Activated CD4-positive, alpha-beta T cell treated with anti-CD3 and anti-CD28 coated beads, Interleukin-2, amount 10 ng/mL, durations not matched to agents 24 days and 14 days (primary cell): ENCODE measurements around the gene GPR183. TPM values are rescaled to one million over a fixed set of nuclear protein-coding genes. Genes with fewer than 3 reads are reported as not detected.
A peak's percentile ranks its signal among the peaks of the same experiment; 100 is the strongest.
"Not testable (repeated sequence)": the region's sequence is repeated elsewhere in the genome, so short reads cannot be mapped to it uniquely, and the experiment has no call there.

ENCODE experiments used
- DNase-seq: peaks from one replicate; pipeline ENCODE4 v3.0.0; 2022
- H3K27ac Mint-ChIP-seq: one replicate; pipeline ENCODE4 v1.8.0; 2022; ENCODE audit warnings: mild to moderate bottlenecking, mixed read lengths
- H3K27me3 Mint-ChIP-seq: one replicate; pipeline ENCODE4 v1.8.0; 2022; ENCODE audit warnings: mixed read lengths
- H3K36me3 Mint-ChIP-seq: one replicate; pipeline ENCODE4 v1.8.0; 2022; ENCODE audit warnings: low read depth, mild to moderate bottlenecking, mixed read lengths
- H3K4me1 Mint-ChIP-seq: one replicate; pipeline ENCODE4 v1.8.0; 2021; ENCODE audit warnings: mixed read lengths
- H3K4me3 Mint-ChIP-seq: one replicate; pipeline ENCODE4 v1.8.0; 2022; ENCODE audit warnings: mild to moderate bottlenecking, moderate library complexity, mixed read lengths
- H3K9me3 Mint-ChIP-seq: one replicate; pipeline ENCODE4 v1.8.0; 2021; ENCODE audit warnings: mixed read lengths
- intact Hi-C: fragments of 100-400 bp; cut with micrococcal nuclease; formaldehyde crosslinking; loops from one replicate; pipeline ENCODE4 v1.15.1; 2023
- total RNA-seq: library from RNA; stranded (reverse); gene quantifications from 2 replicates; pipeline ENCODE4 v1.2.3, GENCODE V29; 2022

GPR183 gene
- total RNA-seq, 1 donor from 2014 or later = 36.8 TPM

GRCh38 chr13:99263126-99263785 lies 43.9 kb downstream of the GPR183 start:
- Mint-ChIP-seq H3K36me3 (peaks cover 18% of the 10 kb centered on the region), H3K9me3 (no peaks in the 10 kb centered on the region), H3K4me1 (peaks cover 49% of the 10 kb centered on the region), H3K4me3 (no peak overlapping the region), H3K27me3 (no peaks in the 10 kb centered on the region), H3K27ac (peak overlapping the region; percentile 2)
- DNase-seq = no peak
- intact Hi-C loops = loop anchor here (10.0 kb wide), 1 partner anchor 388 kb away; no protein-coding TSS in a partner anchor

GRCh38 chr13:99261059-99261458 lies 46.1 kb downstream of the GPR183 start:
- DNase-seq = no peak
- Mint-ChIP-seq H3K27ac (no peak overlapping the region), H3K9me3 (no peaks in the 10 kb centered on the region), H3K4me3 (no peak overlapping the region), H3K4me1 (peaks cover 55% of the 10 kb centered on the region), H3K27me3 (no peaks in the 10 kb centered on the region), H3K36me3 (peaks cover 24% of the 10 kb centered on the region)
- intact Hi-C loops = loop anchor here (10.0 kb wide), 1 partner anchor 386 kb away; no protein-coding TSS in a partner anchor

- H3K27ac Mint-ChIP-seq = peak overlapping the region; percentile 65
- H3K9me3 Mint-ChIP-seq = no peaks in the 10 kb centered on the region
- H3K36me3 Mint-ChIP-seq = peaks cover 26% of the 10 kb centered on the region
- H3K4me1 Mint-ChIP-seq = peaks cover 54% of the 10 kb centered on the region
- intact Hi-C loops = loop anchor here (10.0 kb wide), 1 partner anchor 385 kb away; no protein-coding TSS in a partner anchor
- H3K27me3 Mint-ChIP-seq = no peaks in the 10 kb centered on the region
- DNase-seq = no peak
- H3K4me3 Mint-ChIP-seq = peak overlapping the region; percentile 36
Observed at GRCh38 chr13:99260216-99260615, 47.0 kb downstream of the GPR183 start.

GRCh38 chr13:99258946-99259345 lies 48.3 kb downstream of the GPR183 start:
- Mint-ChIP-seq H3K27ac (peak overlapping the region; percentile 83), H3K4me1 (peaks cover 53% of the 10 kb centered on the region), H3K36me3 (peaks cover 36% of the 10 kb centered on the region), H3K9me3 (no peaks in the 10 kb centered on the region), H3K27me3 (no peaks in the 10 kb centered on the region), H3K4me3 (peak overlapping the region; percentile 92)
- peak; percentile 76 for DNase-seq
- intact Hi-C loops = loop anchor here (1.0 to 5.0 kb wide), 9 partner anchors 8 to 238 kb away; no protein-coding TSS in a partner anchor

GRCh38 chr13:99258210-99258860 lies 48.9 kb downstream of the GPR183 start, which contains the start of gene GPR18:
Gene GPR18 (minus strand): TSS chr13:99258379. CDS start chr13:99255872, 2,507 bp downstream.
- Mint-ChIP-seq H3K4me1 (peaks cover 51% of the 10 kb centered on the region), H3K4me3 (peak within 1 kb of the TSS; percentile 92), H3K27me3 (no peaks in the 10 kb centered on the region), H3K27ac (peak within 1 kb of the TSS; percentile 96), H3K9me3 (no peaks in the 10 kb centered on the region), H3K36me3 (peaks cover 38% of the 10 kb centered on the region)
- DNase-seq = peak; percentile 80
- intact Hi-C loops = loop anchor here (1.0 to 5.0 kb wide), 8 partner anchors 20 to 239 kb away; no protein-coding TSS in a partner anchor

GRCh38 chr13:99257291-99257690 lies 49.9 kb downstream of the GPR183 start:
- intact Hi-C loops = loop anchor here (2.0 to 5.0 kb wide), 3 partner anchors 28 to 240 kb away; no protein-coding TSS in a partner anchor

GRCh38 chr13:99256709-99257108 lies 50.5 kb downstream of the GPR183 start:
- H3K36me3 Mint-ChIP-seq = peaks cover 43% of the 10 kb centered on the region
- DNase-seq = no peak
- intact Hi-C loops = loop anchor here (2.0 to 5.0 kb wide), 3 partner anchors 28 to 241 kb away; no protein-coding TSS in a partner anchor

More at GRCh38 chr13:99257291-99257690, 49.9 kb downstream of the GPR183 start:
- H3K4me1 Mint-ChIP-seq = peaks cover 49% of the 10 kb centered on the region
- no peaks in the 10 kb centered on the region for H3K27me3 Mint-ChIP-seq
- peak overlapping the region; percentile 31 for H3K27ac Mint-ChIP-seq
- peaks cover 37% of the 10 kb centered on the region for H3K36me3 Mint-ChIP-seq
- H3K4me3 Mint-ChIP-seq = peak overlapping the region; percentile 77
- H3K9me3 Mint-ChIP-seq = no peaks in the 10 kb centered on the region
- DNase-seq = no peak

GRCh38 chr13:99256283-99256682 lies 50.9 kb downstream of the GPR183 start:
- Mint-ChIP-seq H3K4me3 (peak overlapping the region; percentile 78), H3K27ac (no peak overlapping the region), H3K9me3 (no peaks in the 10 kb centered on the region), H3K27me3 (no peaks in the 10 kb centered on the region), H3K36me3 (peaks cover 46% of the 10 kb centered on the region), H3K4me1 (peaks cover 56% of the 10 kb centered on the region)
- no peak for DNase-seq
- intact Hi-C loops = loop anchor here (2.0 to 5.0 kb wide), 3 partner anchors 27 to 241 kb away; no protein-coding TSS in a partner anchor

More at GRCh38 chr13:99256709-99257108, 50.5 kb downstream of the GPR183 start:
- Mint-ChIP-seq H3K27me3 (no peaks in the 10 kb centered on the region), H3K9me3 (no peaks in the 10 kb centered on the region), H3K4me1 (peaks cover 54% of the 10 kb centered on the region), H3K27ac (peak overlapping the region; percentile 72), H3K4me3 (peak overlapping the region; percentile 78)

- Mint-ChIP-seq H3K4me1 (peaks cover 55% of the 10 kb centered on the region), H3K27ac (peak overlapping the region; percentile 59), H3K36me3 (peaks cover 52% of the 10 kb centered on the region), H3K4me3 (peak overlapping the region; percentile 26), H3K27me3 (no peaks in the 10 kb centered on the region), H3K9me3 (no peaks in the 10 kb centered on the region)
- intact Hi-C loops = loop anchor here (5.0 kb wide), 2 partner anchors 208 to 242 kb away; no protein-coding TSS in a partner anchor
- DNase-seq = peak; percentile 56
Observed at GRCh38 chr13:99255271-99255670, 51.9 kb downstream of the GPR183 start.

GRCh38 chr13:99254830-99255229 lies 52.4 kb downstream of the GPR183 start:
- H3K27ac Mint-ChIP-seq = peak overlapping the region; percentile 59
- peaks cover 51% of the 10 kb centered on the region for H3K36me3 Mint-ChIP-seq
- intact Hi-C loops = loop anchor here (5.0 kb wide), 2 partner anchors 208 to 242 kb away; no protein-coding TSS in a partner anchor
- H3K4me1 Mint-ChIP-seq = peaks cover 53% of the 10 kb centered on the region
- DNase-seq = peak; percentile 50
- no peaks in the 10 kb centered on the region for H3K27me3 Mint-ChIP-seq
- H3K4me3 Mint-ChIP-seq = peak overlapping the region; percentile 26
- no peaks in the 10 kb centered on the region for H3K9me3 Mint-ChIP-seq

- Mint-ChIP-seq H3K4me1 (peaks cover 45% of the 10 kb centered on the region), H3K9me3 (peaks cover 4% of the 10 kb centered on the region), H3K27me3 (no peaks in the 10 kb centered on the region), H3K36me3 (peaks cover 63% of the 10 kb centered on the region), H3K4me3 (no peak overlapping the region), H3K27ac (no peak overlapping the region)
- intact Hi-C loops = loop anchor here (1.0 kb wide), 1 partner anchor 7 kb away; no protein-coding TSS in a partner anchor
- DNase-seq = no peak
Observed at GRCh38 chr13:99251921-99252320, 55.3 kb downstream of the GPR183 start.

GRCh38 chr13:99250982-99251825 lies 56.0 kb downstream of the GPR183 start:
- H3K36me3 Mint-ChIP-seq = peaks cover 64% of the 10 kb centered on the region
- H3K4me3 Mint-ChIP-seq = no peak overlapping the region
- H3K4me1 Mint-ChIP-seq = peaks cover 41% of the 10 kb centered on the region
- H3K27me3 Mint-ChIP-seq = no peaks in the 10 kb centered on the region
- no peak for DNase-seq
- intact Hi-C loops = loop anchor here (1.0 kb wide), 1 partner anchor 8 kb away; no protein-coding TSS in a partner anchor
- peak overlapping the region; percentile 54 for H3K27ac Mint-ChIP-seq
- peaks cover 4% of the 10 kb centered on the region for H3K9me3 Mint-ChIP-seq

GRCh38 chr13:99249606-99250005 lies 57.6 kb downstream of the GPR183 start:
- DNase-seq, H3K4me3 Mint-ChIP-seq, H3K27ac Mint-ChIP-seq, intact Hi-C loops, H3K9me3 Mint-ChIP-seq, H3K27me3 Mint-ChIP-seq: not testable (repeated sequence)
- peaks cover 31% of the 10 kb centered on the region for H3K4me1 Mint-ChIP-seq
- peaks cover 61% of the 10 kb centered on the region for H3K36me3 Mint-ChIP-seq
